SK-N-SH treated with all-trans-retinoic acid at 6 μM for 48 hours (cell line): ENCODE results near the gene ABCC3.

Source experiments
- ISL1 ChIP-seq: fragments of 250-450 bp; sonication (Bioruptor Pico); IDR thresholded peaks from 2 replicates; pipeline ENCODE4 v2.1.2; 2022; ENCODE audit warnings: mild to moderate bottlenecking, moderate library complexity
- ZFP30 ChIP-seq: fragments of 450-650 bp; formaldehyde crosslinking; IDR thresholded peaks from 2 replicates; pipeline ENCODE4 v1.5.0; 2022; ENCODE audit warnings: mild to moderate bottlenecking, moderate library complexity
- TF ChIP-seq, protein P1 (sequence below): fragments of 250-450 bp; sonication (Bioruptor Pico); IDR thresholded peaks from 2 replicates; pipeline ENCODE4 v1.8.0; 2020; ENCODE audit warnings: mild to moderate bottlenecking, moderate library complexity, borderline replicate concordance

DNA sequence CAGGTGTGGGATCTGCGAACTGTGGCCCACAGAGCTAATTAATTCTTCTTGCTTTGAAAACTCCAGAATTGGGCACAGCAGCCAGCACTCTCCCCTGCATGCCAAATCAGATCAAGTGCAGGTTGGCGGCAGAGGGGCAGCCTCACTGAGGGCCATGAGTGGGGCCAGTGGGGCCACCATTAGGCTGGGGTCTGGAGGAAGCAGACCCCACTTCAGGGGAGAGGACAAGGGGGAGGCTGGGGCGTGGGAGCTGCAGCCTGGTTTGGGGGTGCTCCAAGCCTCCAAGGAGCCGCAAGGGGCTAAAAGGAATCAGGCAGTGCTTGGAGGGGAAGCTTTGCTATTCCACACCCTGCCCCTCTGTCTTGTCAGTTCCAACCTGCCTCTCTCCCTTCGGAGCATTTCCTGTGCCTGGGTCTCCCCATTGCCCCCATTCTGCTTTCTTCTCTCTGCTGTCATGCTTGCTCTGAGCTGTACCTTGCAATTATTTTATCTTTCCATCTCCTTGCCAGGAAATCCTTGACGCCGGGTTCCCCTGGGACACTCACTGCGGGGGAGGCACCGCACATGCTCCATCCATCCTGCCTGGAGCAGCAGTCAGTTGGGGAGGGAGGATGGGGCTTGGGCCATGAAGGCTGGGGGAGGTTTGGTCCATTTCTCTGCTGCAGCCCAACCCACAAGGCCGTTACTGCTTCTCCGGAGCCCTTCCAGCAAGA, 3.3 kb upstream of the ABCC3 start:
- no peak for TF ChIP-seq ZFP30 (CRISPR knock-in tag)
- no peak for TF ChIP-seq ISL1 (CRISPR knock-in tag)
- TF ChIP-seq, protein P1, sequence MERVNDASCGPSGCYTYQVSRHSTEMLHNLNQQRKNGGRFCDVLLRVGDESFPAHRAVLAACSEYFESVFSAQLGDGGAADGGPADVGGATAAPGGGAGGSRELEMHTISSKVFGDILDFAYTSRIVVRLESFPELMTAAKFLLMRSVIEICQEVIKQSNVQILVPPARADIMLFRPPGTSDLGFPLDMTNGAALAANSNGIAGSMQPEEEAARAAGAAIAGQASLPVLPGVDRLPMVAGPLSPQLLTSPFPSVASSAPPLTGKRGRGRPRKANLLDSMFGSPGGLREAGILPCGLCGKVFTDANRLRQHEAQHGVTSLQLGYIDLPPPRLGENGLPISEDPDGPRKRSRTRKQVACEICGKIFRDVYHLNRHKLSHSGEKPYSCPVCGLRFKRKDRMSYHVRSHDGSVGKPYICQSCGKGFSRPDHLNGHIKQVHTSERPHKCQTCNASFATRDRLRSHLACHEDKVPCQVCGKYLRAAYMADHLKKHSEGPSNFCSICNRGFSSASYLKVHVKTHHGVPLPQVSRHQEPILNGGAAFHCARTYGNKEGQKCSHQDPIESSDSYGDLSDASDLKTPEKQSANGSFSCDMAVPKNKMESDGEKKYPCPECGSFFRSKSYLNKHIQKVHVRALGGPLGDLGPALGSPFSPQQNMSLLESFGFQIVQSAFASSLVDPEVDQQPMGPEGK (CRISPR knock-in tag) = no peak
